ENCODE results near the gene ALDH18A1. TPM values are rescaled to one million over a fixed set of nuclear protein-coding genes. Genes with fewer than 3 reads are reported as not detected.

The ALDH18A1 gene
- total and polyA plus RNA-seq, 2 of the 8 experiments (the other 6 are each of a cell fraction or from before 2014, with no cell fraction given): 59.6 to 128 TPM

DNA sequence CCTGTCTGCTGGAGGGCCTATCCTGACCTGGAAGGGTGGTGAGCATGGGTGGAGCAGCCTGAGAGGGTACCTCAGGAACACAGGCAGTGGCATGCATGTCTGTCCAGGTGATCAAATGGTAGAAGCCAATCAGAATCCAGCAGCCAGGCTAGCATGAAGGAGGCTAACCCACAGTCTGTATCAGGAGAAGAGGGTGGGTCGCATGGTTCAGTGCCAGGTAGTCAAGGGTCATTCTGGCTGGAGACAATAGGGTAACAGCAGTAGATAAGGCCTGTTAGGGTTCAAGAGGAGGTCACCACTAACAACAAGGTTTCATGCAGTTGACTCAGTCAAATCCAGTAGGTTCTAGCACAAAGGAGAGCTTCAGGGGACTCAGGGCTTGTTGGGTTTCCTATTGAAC, 10.4 kb downstream of the ALDH18A1 start:
- peaks cover 0 to 11% of the 10 kb centered on the region in 2 experiments for H4K20me1 ChIP-seq (replicated peaks in 1 of 2; ENCODE audit: control insufficient read depth in 1 of 2, insufficient read depth in 2 of 2, low read length in 2 of 2)
- H3K4me2 ChIP-seq (ENCODE audit: insufficient read depth in 1 of 2, low read depth in 2 of 2, low read length in 2 of 2): no peak overlapping the region
- H3K27ac ChIP-seq (ENCODE audit: low read depth, low read length): no peak overlapping the region
- H3K23me2 ChIP-seq (ENCODE audit: low read depth, low read length): no peaks in the 10 kb centered on the region
- H2BK20ac ChIP-seq (ENCODE audit: low read length): no peak overlapping the region
- H4K5ac ChIP-seq (ENCODE audit: insufficient read length, low read depth, low read length): no peak overlapping the region
- no peak overlapping the region for H2BK15ac ChIP-seq (ENCODE audit: low read length)
- no peaks in the 10 kb centered on the region; the same call in 1 of the 2 replicates for H3K79me1 ChIP-seq (ENCODE audit: low read depth, low read length)
- H3K4me1 ChIP-seq (replicated peaks in 1 of 4; ENCODE audit: control insufficient read depth in 3 of 4, insufficient read depth in 4 of 4, low read length in 3 of 4): peaks cover 0 to 4% (median under 1%) of the 10 kb centered on the region in 4 experiments; a peak in 1 of 7 replicates
- no peak overlapping the region for H2BK120ac ChIP-seq (replicated peaks; ENCODE audit: low read depth, low read length)
- no peak overlapping the region for H2AK5ac ChIP-seq (ENCODE audit: low read depth, low read length)
- no peak overlapping the region for H3K4me3 ChIP-seq (ENCODE audit: extremely low read depth in 1 of 4, insufficient read depth in 2 of 4, low read depth in 3 of 4, low read length in 4 of 4)
- DNase-seq (ENCODE audit: low read depth in 1 of 2, low spot score in 2 of 2): no peak
- no peak overlapping the region for H3K9ac ChIP-seq (replicated peaks in 1 of 4; ENCODE audit: extremely low read depth in 1 of 4, low read depth in 3 of 4, low read length in 3 of 4)
- no peak overlapping the region for H2BK12ac ChIP-seq (ENCODE audit: low read depth, low read length)
- no peaks in the 10 kb centered on the region for H3K9me3 ChIP-seq (ENCODE audit: insufficient read depth in 2 of 2, low read depth in 1 of 2, low read length in 1 of 2)
- no peak overlapping the region for H4K8ac ChIP-seq (ENCODE audit: extremely low read depth, insufficient read depth, low read length)
- no peak overlapping the region for H3K14ac ChIP-seq (ENCODE audit: insufficient read length)
- H3K18ac ChIP-seq (ENCODE audit: extremely low read depth, low read length): no peak overlapping the region
- no peak overlapping the region for H2BK5ac ChIP-seq (ENCODE audit: low read depth, low read length)
- no peaks in the 10 kb centered on the region for H3K27me3 ChIP-seq (replicated peaks in 1 of 4; ENCODE audit: control insufficient read depth in 3 of 4, extremely low read depth in 1 of 4, insufficient read depth in 3 of 4, low read length in 3 of 4)
- TF ChIP-seq ZNF274 (IDR thresholded peaks at IDR 0.05; ENCODE audit: borderline replicate concordance, extremely low read depth, low read length): no peak
- no peak for TF ChIP-seq TAF7 (optimal IDR thresholded peaks at IDR 0.05; ENCODE audit: borderline replicate concordance, low read depth, low read length)
- TF ChIP-seq JUND (IDR thresholded peaks at IDR 0.05; ENCODE audit: low read length): no peak
- TF ChIP-seq CBX5 (IDR thresholded peaks at IDR 0.05; ENCODE audit: low read depth, low read length): no peak
- TF ChIP-seq, protein P1, sequence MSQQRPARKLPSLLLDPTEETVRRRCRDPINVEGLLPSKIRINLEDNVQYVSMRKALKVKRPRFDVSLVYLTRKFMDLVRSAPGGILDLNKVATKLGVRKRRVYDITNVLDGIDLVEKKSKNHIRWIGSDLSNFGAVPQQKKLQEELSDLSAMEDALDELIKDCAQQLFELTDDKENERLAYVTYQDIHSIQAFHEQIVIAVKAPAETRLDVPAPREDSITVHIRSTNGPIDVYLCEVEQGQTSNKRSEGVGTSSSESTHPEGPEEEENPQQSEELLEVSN (IDR thresholded peaks at IDR 0.05): no peak
- no peak for TF ChIP-seq CTBP2 (IDR thresholded peaks at IDR 0.05; ENCODE audit: borderline replicate concordance, insufficient read depth, insufficient read length, low read length)
- TF ChIP-seq FOSL1 (IDR thresholded peaks at IDR 0.05; ENCODE audit: insufficient read depth, low read depth, low read length): no peak
- peaks cover 0 to 23% of the 10 kb centered on the region in 2 experiments; a peak in 1 of 4 replicates for H3K79me2 ChIP-seq (ENCODE audit: control insufficient read depth in 1 of 2, insufficient read depth in 2 of 2, low read length in 2 of 2)
- FAIRE-seq: no peak
- no peak overlapping the region for H4K91ac ChIP-seq (replicated peaks; ENCODE audit: insufficient read length, low read length)
- 86% methylated on average over 1 of the region's 1 CpG; no CpG with 5 or more reads in 1 of the 2 experiments for WGBS, 2 experiments (ENCODE audit: extremely low coverage in 1 of 2, insufficient coverage in 1 of 2, insufficient read length in 1 of 2, insufficient replicate concordance in 2 of 2, low coverage in 1 of 2, low lambda C conversion rate in 2 of 2, missing lambda C conversion rate in 1 of 2)
- no peak overlapping the region for H3K4ac ChIP-seq (replicated peaks; ENCODE audit: insufficient read length, low read depth, low read length)
- H3K23ac ChIP-seq (ENCODE audit: insufficient read length): no peak overlapping the region
- POLR2A ChIA-PET (ENCODE audit: partially characterized antibody): interaction anchor here (1.2 kb wide), 1 partner anchor 10 kb away, joined by 3 read pairs; the partner anchor contains the start of gene ALDH18A1
- CTCF ChIA-PET (ENCODE audit: partially characterized antibody): no interaction called here
- H2AFZ ChIP-seq (ENCODE audit: low read length): no peak overlapping the region
- peaks cover 4 to 35% (median 18%) of the 10 kb centered on the region in 4 experiments for H3K36me3 ChIP-seq (ENCODE audit: control insufficient read depth in 2 of 4, insufficient read depth in 4 of 4, low read length in 3 of 4)
- H3K56ac ChIP-seq (replicated peaks; ENCODE audit: insufficient read length, low read depth, low read length): no peak overlapping the region

All from H1 (cell line).